Measurements from ENCODE around the gene FKBP1A.

- no peak for TF ChIP-seq CTCF (IDR thresholded peaks at IDR 0.05; ENCODE audit: insufficient read depth, low read length)
- TF ChIP-seq POLR2AphosphoS5 (IDR thresholded peaks at IDR 0.05; ENCODE audit: low read depth) = no peak
- TF ChIP-seq REST (IDR thresholded peaks at IDR 0.05; ENCODE audit: insufficient replicate concordance, low read depth) = no peak
These were observed 73.8 kb downstream of the FKBP1A start for GRCh38 chr20:1319051-1319450.
